Stimulated activated effector memory CD8-positive, alpha-beta T cell treated with anti-CD3 and anti-CD28 coated beads, Interleukin-12 subunit alpha, Interleukin-12 subunit beta, amount 100 ng/mL, for 72 hours (primary cell): Measurements from ENCODE around the gene SEMA3C.
"Not testable (repeated sequence)": the region's sequence is repeated elsewhere in the genome, so short reads cannot be mapped to it uniquely, and the experiment has no call there.

ENCODE experiments used
- ATAC-seq: fragments of 150-1000 bp; cut with Tn5 transposase; 2 replicates; pipeline ENCODE4 v1.10.0; 2021
- DNase-seq, 2 donors: peaks; one replicate each; pipeline ENCODE4 v3.0.0; 2021 to 2022; ENCODE audit warnings: low spot score in 2 of 2
- H3K27ac Mint-ChIP-seq: one replicate; pipeline ENCODE4 v1.8.0; 2022; ENCODE audit warnings: mild to moderate bottlenecking, mixed read lengths
- H3K36me3 Mint-ChIP-seq: one replicate; pipeline ENCODE4 v1.8.0; 2022; ENCODE audit warnings: mild to moderate bottlenecking, mixed read lengths
- H3K4me1 Mint-ChIP-seq: one replicate; pipeline ENCODE4 v1.8.0; 2022; ENCODE audit warnings: mixed read lengths
- H3K4me3 Mint-ChIP-seq: one replicate; pipeline ENCODE4 v1.8.0; 2022; ENCODE audit warnings: mild to moderate bottlenecking, mixed read lengths
- H3K9me3 Mint-ChIP-seq: one replicate; pipeline ENCODE4 v1.8.0; 2022; ENCODE audit warnings: mixed read lengths

Gene SEMA3C

DNA sequence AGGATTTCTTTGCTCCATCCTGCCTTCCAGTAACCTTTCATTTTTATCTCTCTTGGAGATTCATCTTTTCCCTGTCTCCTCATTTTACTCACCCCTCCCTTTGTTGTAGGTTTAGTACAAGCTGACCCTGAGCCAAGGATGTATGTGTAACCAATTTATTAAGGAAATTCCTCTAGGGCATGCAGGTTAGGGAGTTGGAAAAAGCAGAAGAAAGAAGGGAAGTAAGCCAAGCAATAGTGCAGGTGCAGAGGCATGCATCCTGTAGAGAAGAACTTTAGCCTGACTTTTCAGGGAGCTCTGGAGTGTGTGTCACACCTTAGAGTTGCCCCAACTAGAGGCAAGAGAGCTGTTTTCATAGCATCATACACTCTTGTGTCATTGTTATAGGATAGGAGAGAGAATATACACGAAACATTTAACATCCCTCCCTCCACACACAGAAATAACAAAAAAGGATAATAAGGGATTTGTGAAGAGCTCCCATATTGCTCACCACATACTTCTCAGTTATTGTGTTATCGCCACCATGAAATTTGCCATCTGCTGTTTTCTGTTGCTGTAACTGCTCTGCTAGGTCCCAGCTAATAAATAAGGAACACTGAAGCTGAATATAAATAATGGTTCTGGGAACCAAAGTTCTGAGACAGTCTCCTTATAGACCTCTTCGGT, 21.8 kb upstream of the SEMA3C start:
- H3K36me3 Mint-ChIP-seq = no peaks in the 10 kb centered on the region
- no peak overlapping the region for H3K27ac Mint-ChIP-seq
- no peak for DNase-seq
- no peak for ATAC-seq
- H3K4me3 Mint-ChIP-seq = no peak overlapping the region
- H3K9me3 Mint-ChIP-seq = peaks cover 15% of the 10 kb centered on the region
- H3K4me1 Mint-ChIP-seq = no peaks in the 10 kb centered on the region

DNA sequence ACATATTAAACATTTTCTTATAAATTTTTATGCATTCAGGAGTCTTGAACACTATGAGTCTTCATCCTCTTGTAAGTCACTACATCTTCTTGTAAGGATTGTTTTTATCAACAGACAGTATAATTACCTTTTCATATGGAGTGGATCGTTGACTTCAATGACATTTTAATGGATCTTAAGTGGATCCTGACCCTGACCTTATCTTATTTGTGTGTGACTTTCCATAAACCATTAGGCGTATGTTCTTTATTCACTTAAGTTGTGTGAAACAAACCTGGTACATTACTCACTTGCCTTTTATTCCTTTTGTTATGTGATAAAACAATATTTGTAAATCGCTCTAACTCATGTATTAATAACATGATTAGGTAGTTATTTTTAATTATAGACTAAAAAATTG, 18.5 kb upstream of the SEMA3C start:
- Mint-ChIP-seq H3K4me1 (no peaks in the 10 kb centered on the region), H3K36me3 (no peaks in the 10 kb centered on the region)
- no peak for ATAC-seq

DNA sequence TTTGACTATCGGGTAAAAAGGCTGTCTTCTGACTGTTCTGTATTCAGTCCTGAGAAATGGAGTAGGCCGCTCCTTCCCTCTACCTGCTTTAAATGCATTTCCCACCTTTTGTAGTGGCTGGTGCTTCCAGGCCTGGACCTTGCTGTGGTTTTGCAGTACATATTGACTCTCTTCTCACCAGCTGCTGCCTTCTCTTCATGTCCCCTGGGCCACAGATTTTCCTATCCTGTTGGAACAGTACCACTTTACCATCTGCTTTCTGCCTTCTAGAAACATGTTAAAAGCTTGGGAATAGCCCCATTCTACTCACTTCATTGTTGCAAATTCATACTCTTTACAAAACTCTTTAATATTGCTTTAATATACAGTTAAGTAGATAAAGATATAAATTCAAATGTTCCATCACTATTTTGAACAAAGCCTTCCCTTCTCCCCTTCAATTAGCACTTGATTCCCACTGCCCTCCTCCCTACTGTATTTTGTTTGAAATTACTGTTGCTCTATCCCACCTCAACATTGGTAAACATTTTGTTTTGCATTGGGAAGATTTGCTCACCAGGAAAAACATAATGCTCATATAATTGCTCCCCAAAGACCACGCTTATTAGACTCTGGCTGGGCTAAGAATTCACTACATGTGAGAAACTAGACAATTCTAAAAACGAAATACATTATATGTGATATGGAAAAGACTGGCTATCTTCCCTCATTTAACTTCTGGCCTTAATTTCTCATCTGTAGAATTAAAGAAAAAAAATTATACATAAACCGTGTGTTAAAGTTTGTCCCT, 17.3 kb upstream of the SEMA3C start:
- H3K4me3 Mint-ChIP-seq = no peak overlapping the region

More for the DNA sequence above, 18.5 kb upstream of the SEMA3C start:
- H3K4me3 Mint-ChIP-seq = no peak overlapping the region
- H3K9me3 Mint-ChIP-seq = peaks cover 13% of the 10 kb centered on the region
- no peak for DNase-seq
- no peak overlapping the region for H3K27ac Mint-ChIP-seq

DNA sequence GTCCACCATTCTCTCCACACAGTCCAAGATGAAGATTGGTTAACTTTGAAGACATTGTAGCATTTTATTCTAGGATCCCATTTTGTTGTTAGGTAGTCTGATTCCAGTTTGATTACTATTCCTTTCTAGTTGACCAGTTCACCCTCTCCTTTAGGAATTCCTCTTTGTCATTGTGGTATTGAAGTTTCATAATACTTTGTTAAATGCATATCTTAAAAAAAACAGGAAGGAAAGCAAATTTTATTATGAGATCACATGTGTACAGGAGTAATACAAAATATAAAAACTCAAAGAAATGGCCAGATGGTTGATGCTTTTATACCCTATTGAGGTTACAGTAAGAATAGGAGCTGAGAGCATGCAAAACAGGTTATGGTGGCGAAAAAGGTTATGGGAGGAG, 15.5 kb upstream of the SEMA3C start:
- DNase-seq (no peak), ATAC-seq (no peak)
- Mint-ChIP-seq H3K27ac (no peak overlapping the region), H3K4me1 (no peaks in the 10 kb centered on the region), H3K4me3 (no peak overlapping the region), H3K36me3 (no peaks in the 10 kb centered on the region), H3K9me3 (peaks cover 20% of the 10 kb centered on the region)

More for the DNA sequence above, 17.3 kb upstream of the SEMA3C start:
- Mint-ChIP-seq H3K9me3 (peaks cover 16% of the 10 kb centered on the region), H3K36me3 (no peaks in the 10 kb centered on the region), H3K4me1 (no peaks in the 10 kb centered on the region), H3K27ac (no peak overlapping the region)
- DNase-seq (no peak), ATAC-seq (no peak)

DNA sequence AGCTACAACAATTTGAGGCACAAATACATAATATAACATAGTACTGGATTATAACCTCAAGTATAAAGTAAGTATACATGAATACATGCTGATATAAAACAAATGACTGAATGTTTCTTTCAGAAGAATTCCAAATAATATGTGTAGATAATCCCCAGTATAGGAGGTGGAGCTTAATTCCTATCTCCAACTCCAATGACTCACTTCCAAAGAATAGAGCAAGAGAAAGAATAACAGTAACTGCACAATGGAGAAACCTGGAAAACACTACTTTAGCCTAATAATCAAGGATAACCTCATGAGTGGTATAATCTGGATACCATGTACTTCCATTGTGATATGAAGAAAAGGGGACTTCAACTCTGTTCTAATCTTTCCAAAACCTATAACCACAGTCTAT, 13.7 kb upstream of the SEMA3C start:
- H3K4me3 Mint-ChIP-seq = no peak overlapping the region
- H3K9me3 Mint-ChIP-seq = peaks cover 18% of the 10 kb centered on the region
- H3K27ac Mint-ChIP-seq = no peak overlapping the region
- no peaks in the 10 kb centered on the region for H3K4me1 Mint-ChIP-seq
- no peaks in the 10 kb centered on the region for H3K36me3 Mint-ChIP-seq
- DNase-seq (no peak), ATAC-seq (no peak)

DNA sequence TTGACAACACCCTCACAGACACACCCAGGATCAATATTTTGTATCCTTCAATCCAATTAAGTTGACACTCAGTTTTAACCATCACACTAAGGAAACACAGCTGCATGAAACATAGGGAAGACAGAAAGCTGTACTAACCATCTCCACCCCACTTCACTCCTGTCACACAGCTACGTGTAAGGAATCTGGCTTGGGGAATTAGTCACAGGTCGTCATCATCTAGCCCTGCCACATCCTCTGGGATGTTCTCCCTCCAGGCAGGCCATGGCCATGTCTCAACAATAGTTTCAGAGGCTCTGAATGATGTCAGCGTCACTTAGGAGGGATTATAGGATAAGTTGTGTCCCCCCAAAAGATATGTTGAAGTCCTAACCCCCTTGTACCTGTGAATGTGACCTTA, 10.8 kb upstream of the SEMA3C start:
- no peak for ATAC-seq

DNA sequence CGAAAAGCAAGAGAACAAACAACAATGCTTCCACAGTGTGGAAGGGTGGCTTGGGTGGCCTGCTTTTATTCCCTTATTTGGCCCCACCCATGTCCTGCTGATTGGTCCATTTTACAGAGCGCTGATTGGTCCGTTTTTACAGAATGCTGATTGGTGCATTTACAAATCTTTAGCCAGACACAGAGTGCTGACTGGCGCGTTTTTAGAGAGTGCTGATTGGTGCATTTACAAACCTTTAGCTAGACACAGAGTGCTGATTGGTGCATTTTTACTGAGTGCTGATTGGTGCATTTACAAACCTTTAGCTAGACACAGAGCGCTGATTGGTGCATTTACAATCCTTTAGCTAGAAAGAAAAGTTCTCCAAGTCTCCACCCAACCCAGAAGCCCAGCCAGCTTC, 8.1 kb upstream of the SEMA3C start:
- not testable (repeated sequence) for ATAC-seq, H3K4me1 Mint-ChIP-seq, DNase-seq, H3K27ac Mint-ChIP-seq, H3K36me3 Mint-ChIP-seq, H3K4me3 Mint-ChIP-seq
- H3K9me3 Mint-ChIP-seq = peaks cover 13% of the 10 kb centered on the region

More for the DNA sequence above, 10.8 kb upstream of the SEMA3C start:
- DNase-seq = no peak
- H3K36me3 Mint-ChIP-seq = no peaks in the 10 kb centered on the region
- no peak overlapping the region for H3K27ac Mint-ChIP-seq
- H3K9me3 Mint-ChIP-seq = peaks cover 19% of the 10 kb centered on the region
- H3K4me1 Mint-ChIP-seq = no peaks in the 10 kb centered on the region
- no peak overlapping the region for H3K4me3 Mint-ChIP-seq

DNA sequence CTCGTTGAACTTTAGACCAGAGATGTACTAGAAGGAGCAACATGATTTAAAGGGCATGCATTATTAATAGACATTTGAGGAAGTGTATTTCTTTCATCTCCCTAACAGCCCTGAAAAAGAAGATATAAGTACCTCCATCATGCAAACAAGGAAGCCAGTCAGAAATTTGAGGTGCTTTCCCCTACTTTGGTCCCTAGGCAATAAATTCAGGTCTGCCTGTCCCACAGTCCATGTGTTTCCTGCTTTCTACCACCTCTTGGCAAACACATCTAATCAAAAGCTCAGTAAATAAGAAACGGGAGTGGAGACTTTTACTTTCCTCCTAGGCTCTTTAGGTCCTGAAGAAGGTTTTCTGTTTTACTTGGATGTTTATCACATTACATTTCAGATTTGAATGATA, 5.2 kb upstream of the SEMA3C start:
- no peak for DNase-seq
- H3K9me3 Mint-ChIP-seq = peaks cover 6% of the 10 kb centered on the region
- H3K36me3 Mint-ChIP-seq = no peaks in the 10 kb centered on the region
- ATAC-seq = no peak
- no peak overlapping the region for H3K27ac Mint-ChIP-seq
- no peak overlapping the region for H3K4me3 Mint-ChIP-seq
- H3K4me1 Mint-ChIP-seq = no peaks in the 10 kb centered on the region

DNA sequence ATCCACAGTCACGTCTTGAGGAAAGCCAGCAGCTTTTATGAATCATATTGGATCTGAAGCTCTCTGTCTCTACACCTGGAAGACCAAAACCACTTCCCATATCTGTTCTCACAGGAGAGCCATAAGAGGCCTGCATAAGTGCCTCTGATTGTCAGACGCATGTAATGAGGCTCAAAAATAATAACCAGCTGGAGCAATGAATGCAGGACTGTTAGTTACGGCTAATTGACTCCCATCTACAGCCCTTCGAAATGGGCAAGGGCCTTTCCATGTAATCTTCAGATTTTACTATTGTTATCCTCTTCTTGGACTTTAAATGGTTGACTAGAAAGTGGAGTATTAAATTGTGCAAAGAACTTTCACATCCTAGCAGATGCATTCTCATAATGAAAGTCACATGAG, 4.4 kb upstream of the SEMA3C start:
- Mint-ChIP-seq H3K4me3 (no peak overlapping the region), H3K4me1 (no peaks in the 10 kb centered on the region), H3K9me3 (peaks cover 6% of the 10 kb centered on the region), H3K27ac (no peak overlapping the region), H3K36me3 (no peaks in the 10 kb centered on the region)
- DNase-seq (no peak), ATAC-seq (no peak)

DNA sequence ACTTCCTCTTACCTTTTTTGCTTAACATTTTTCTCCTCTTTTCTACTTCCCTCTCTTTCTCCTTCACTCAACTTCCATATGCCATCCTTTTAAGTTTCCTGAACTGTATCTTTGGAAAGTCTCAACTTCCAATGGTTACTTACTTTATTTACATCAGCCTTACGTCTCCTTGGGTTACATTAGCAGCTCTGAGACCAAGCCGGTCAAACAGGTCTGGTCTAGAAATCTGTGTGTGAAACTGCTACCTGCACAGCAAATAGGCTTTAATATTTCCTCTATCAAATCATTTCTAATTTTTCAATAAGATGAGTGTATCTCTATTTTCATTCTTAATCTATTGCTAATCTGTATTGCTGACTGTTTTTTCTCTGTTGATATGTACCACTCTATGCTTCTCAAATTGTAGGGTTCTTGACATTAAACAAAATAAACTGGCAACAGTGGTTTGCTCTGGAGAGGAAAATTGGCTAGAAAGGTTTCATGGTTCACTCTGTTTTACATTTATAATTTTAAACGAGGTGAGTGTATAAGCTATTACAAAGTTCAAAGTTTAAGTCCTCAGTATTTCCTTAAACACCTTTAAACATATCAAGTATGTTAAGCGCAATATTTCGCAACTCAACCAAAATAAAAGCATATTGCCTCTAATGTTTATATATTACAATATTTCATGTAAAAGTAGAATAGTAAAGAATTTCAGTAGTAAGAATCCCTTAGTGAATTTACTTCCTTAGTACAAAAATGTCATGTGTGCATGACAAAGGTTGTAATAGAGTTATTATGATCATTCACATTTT, 3.6 kb upstream of the SEMA3C start:
- H3K4me1 Mint-ChIP-seq = no peaks in the 10 kb centered on the region

DNA sequence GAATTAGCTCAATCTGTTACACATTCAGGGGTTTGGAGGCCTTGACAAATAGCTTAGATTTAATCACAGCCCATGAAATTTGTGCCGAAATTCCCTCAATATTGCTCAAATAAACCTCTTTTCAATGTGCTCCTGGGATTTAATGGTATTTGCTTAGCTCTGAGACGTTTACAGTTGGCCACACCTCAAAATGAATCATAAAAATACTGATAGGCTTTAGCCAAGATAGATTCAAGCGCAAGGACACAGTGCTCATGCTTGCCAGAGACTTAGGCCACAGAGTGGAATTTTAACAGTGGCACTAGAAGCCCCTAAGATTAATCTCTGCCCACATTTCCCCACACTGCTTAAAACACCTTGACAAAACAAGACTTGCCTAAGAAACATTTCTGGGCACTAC, 2.3 kb upstream of the SEMA3C start:
- Mint-ChIP-seq H3K9me3 (peaks cover 6% of the 10 kb centered on the region), H3K36me3 (no peaks in the 10 kb centered on the region), H3K4me1 (no peaks in the 10 kb centered on the region), H3K4me3 (no peak overlapping the region), H3K27ac (no peak overlapping the region)
- ATAC-seq (no peak), DNase-seq (no peak)

More for the DNA sequence above, 3.6 kb upstream of the SEMA3C start:
- no peak overlapping the region for H3K4me3 Mint-ChIP-seq
- ATAC-seq (no peak), DNase-seq (no peak)
- H3K27ac Mint-ChIP-seq = no peak overlapping the region
- no peaks in the 10 kb centered on the region for H3K36me3 Mint-ChIP-seq
- peaks cover 6% of the 10 kb centered on the region for H3K9me3 Mint-ChIP-seq

DNA sequence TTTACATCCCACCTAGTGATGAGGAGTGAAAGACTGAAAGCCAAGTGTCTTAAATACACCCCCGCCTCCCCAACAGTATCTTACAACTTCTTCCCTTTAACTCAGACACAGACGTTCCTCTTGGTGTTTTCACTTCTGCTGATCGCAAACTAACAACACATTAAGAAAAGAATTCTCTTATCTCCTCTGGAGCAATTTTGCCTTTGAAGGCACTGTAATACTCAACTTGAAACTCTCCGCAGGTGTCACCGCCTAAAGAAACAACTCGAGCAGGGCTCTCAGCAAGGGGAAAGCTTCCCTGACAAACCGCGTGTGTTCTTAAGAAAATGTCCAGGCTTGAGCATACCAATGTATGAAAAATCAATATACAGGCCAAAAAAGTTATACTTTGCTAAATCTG, 452 bp downstream of the SEMA3C start:
- H3K9me3 Mint-ChIP-seq = peaks cover 3% of the 10 kb centered on the region
- ATAC-seq = no peak
- H3K4me3 Mint-ChIP-seq = no peak overlapping the region
- H3K27ac Mint-ChIP-seq = no peak overlapping the region
- H3K4me1 Mint-ChIP-seq = no peaks in the 10 kb centered on the region
- no peaks in the 10 kb centered on the region for H3K36me3 Mint-ChIP-seq
- no peak for DNase-seq

DNA sequence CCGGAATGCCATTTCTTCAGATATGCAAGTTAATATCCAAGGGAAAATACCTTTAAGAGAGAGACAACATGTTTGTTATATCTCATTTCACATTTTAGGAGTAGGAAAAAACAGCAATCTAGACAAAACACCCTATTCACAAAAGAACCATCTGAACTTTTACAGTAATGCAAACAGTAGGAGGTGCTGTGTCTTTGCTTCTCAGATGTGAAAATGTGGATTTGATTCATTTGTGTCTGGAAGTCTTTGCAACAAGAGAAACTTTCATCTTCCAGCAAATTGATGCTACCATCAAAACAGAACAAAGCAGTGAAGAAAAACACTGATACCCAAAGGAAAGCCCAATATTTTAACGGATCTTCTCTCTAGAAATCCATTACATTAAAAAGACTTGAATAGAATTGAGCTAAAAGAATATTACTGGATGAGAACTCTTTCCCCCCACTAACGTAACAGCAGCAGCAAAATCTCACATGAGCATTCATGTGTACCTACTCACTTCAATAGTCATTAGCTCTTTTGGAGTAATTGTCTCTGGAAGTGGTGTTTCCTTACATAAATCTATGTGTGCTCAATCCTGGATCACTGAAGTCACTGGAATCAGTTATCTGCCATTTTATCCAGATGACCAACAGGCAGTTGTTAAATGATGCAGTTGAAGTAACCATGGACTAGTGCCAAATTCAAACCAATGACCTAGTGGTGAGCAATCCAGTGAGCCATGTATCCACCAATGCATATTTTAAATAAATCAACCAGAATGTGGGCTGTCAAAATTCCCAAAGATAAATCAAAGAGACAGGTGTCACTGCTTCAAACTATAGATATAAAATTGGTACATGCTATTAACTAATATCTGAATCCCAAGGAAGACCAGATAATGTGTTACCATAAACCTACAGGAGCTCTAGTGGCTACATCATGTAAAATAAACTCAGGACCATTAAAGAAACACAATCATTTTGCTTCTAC, 1.8 kb downstream of the SEMA3C start:
- DNase-seq = no peak
- no peak overlapping the region for H3K4me3 Mint-ChIP-seq

DNA sequence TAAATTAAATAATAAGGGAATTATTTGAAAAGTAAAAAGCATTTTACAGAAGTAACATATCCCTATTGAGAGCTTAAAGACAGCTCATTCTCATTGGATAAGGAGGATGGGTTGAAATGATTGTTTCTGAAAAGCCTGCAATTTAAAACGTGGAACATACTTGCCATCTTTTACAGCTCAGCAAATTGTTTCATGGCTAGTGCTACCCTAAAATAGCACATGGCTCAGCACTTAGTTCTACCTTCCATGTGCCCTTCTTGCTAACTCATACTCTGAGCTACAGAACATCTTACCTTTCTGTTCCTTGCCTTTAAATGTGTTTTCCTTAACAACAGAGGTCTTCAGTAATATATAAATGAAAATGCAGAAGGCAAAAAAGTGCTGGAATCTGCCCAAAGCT, 8.6 kb downstream of the SEMA3C start:
- H3K4me3 Mint-ChIP-seq = no peak overlapping the region
- no peak overlapping the region for H3K27ac Mint-ChIP-seq
- H3K4me1 Mint-ChIP-seq = no peaks in the 10 kb centered on the region
- no peak for ATAC-seq
- H3K36me3 Mint-ChIP-seq = no peaks in the 10 kb centered on the region
- DNase-seq = no peak
- H3K9me3 Mint-ChIP-seq = peaks cover 4% of the 10 kb centered on the region

More for the DNA sequence above, 1.8 kb downstream of the SEMA3C start:
- no peaks in the 10 kb centered on the region for H3K36me3 Mint-ChIP-seq
- no peak overlapping the region for H3K27ac Mint-ChIP-seq
- peaks cover 7% of the 10 kb centered on the region for H3K9me3 Mint-ChIP-seq
- H3K4me1 Mint-ChIP-seq = no peaks in the 10 kb centered on the region
- no peak for ATAC-seq

DNA sequence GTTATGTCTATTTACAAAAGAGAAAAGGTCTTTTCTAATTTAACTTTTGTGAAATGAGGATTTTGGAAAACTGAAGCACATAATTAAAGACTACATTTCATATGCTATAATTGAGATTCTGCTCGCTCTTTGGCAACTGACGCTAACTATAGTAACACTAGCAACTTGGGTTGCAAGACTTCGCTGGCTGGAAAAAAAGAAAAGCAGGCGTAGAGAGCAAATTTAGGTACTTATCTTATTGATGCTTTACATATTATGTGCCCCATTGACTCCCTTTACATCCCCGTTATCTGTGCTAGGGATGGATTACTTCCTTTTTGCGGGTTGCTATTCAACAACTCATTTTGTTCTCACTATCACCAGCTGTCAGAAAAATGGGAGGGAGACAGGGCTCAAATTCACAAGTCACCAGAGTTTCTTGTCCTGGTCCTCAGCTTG, 10.5 kb downstream of the SEMA3C start:
- ATAC-seq (no peak), DNase-seq (no peak)
- H3K9me3 Mint-ChIP-seq = peaks cover 4% of the 10 kb centered on the region
- no peaks in the 10 kb centered on the region for H3K4me1 Mint-ChIP-seq
- no peaks in the 10 kb centered on the region for H3K36me3 Mint-ChIP-seq
- H3K4me3 Mint-ChIP-seq = no peak overlapping the region
- H3K27ac Mint-ChIP-seq = no peak overlapping the region
